Neuron (in vitro differentiated cells): ENCODE data around the gene ALAS1.

Experiments used
- H2AFZ ChIP-seq: one replicate; pipeline ENCODE4 v1.6.1; 2013; ENCODE audit warnings: low read depth, mild to moderate bottlenecking, inconsistent platforms, low read length, moderate library complexity
- H3K27me3 ChIP-seq: one replicate; pipeline ENCODE4 v1.6.1; 2013; ENCODE audit warnings: low read length; ENCODE audit not compliant: insufficient read depth
- H3K36me3 ChIP-seq: one replicate; pipeline ENCODE4 v1.6.1; 2013; ENCODE audit warnings: low read length; ENCODE audit not compliant: insufficient read depth
- H3K4me1 ChIP-seq: one replicate; pipeline ENCODE4 v1.6.1; 2013; ENCODE audit warnings: low read length; ENCODE audit not compliant: insufficient read depth
- H3K4me3 ChIP-seq: 2 replicates; pipeline ENCODE4 v1.5.1; 2013; ENCODE audit warnings: mild to moderate bottlenecking, low read length, moderate library complexity
- H3K9me3 ChIP-seq: one replicate; pipeline ENCODE4 v1.6.1; 2013; ENCODE audit warnings: low read length

The ALAS1 gene

DNA sequence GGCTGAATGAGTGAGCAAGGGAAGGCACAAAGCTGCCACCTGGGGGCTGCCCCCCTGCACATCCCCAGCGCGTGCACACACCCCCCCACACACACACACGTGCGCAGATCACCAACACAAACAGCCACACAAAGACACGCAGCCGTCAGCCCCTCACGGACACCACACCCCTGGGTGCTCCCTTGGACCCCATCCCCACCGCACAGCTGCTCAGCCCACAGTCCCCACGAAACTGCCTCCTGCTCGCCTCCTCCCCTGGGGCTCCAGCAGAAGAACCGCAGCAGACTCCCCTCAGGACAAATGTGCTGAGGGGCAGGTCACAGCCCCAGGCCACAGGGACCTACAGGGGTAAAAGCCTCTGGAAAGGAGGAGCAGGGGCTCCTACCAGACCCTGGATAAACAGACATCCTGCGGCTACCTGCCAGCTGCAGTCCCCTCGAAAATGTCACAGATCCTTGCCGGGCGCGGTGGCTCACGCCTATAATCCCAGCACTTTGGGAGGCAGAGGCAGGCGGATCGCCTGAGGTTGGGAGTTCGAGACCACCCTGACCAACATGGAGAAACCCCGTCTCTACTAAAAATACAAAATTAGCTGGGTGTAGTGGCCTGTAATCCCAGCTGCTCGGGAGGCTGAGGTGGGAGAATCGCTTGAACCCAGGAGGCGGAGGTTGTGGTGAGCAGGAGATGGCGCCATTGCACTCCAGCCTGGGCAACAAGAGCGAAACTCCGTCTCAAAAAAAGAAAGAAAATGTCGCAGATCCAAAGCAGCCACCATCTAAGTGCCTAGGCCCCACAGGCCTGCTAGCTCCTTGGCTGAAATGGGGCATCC lies 34.5 kb downstream of the ALAS1 start:
- no peak overlapping the region for H3K4me3 ChIP-seq
- peaks cover 10% of the 10 kb centered on the region for H3K4me1 ChIP-seq
- no peak overlapping the region for H2AFZ ChIP-seq
- H3K36me3 ChIP-seq: peaks cover 24% of the 10 kb centered on the region
- no peaks in the 10 kb centered on the region for H3K9me3 ChIP-seq
- no peaks in the 10 kb centered on the region for H3K27me3 ChIP-seq

DNA sequence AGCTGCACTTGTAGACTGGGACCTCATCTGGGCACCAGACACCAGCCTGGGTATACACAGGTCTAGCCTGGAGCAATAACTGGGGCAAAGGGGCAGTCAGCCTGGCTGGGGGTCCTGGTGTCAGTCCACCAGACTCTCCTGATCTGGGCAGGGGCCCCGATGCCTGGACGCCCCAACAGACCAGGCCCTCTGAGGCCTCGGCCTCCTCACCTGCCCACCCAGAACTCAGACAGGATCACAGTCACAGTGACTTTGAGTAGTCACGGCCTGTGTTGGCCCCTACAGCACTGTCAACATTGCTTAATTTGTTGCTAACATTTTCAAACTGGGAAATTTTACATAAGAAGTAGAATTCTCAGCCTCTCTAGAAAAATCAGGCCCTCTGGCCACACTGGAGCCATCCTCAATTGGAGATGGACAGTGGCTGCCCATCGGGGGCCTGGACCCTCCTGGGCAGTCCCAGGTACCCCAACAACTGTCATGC lies 35.2 kb downstream of the ALAS1 start:
- Histone ChIP-seq H3K4me3 (no peak overlapping the region), H2AFZ (no peak overlapping the region), H3K27me3 (no peaks in the 10 kb centered on the region), H3K4me1 (peaks cover 17% of the 10 kb centered on the region), H3K9me3 (no peaks in the 10 kb centered on the region), H3K36me3 (peaks cover 24% of the 10 kb centered on the region)

DNA sequence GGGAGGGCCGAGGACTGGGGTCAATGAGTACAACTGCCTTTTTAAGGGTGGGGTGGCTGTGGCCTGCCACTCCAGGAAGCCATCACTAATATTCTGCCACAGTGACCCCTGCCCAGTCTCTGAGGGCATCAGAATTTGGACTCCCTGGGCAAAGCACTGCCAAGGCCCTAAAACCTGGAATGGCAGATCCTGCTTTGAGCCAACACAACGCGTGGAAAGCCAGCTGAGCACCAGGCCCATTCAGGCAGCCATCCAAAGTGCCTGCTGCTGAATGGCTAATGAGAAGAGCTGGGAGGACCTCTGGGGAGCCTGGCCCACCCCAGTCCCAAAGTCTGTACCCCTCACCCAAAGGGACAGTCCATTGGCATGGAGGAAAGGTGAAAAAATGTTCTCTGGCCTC lies 36.0 kb downstream of the ALAS1 start:
- Histone ChIP-seq H3K27me3 (no peaks in the 10 kb centered on the region), H3K9me3 (no peaks in the 10 kb centered on the region), H2AFZ (no peak overlapping the region), H3K4me3 (no peak overlapping the region), H3K36me3 (peaks cover 22% of the 10 kb centered on the region), H3K4me1 (peaks cover 21% of the 10 kb centered on the region)

DNA sequence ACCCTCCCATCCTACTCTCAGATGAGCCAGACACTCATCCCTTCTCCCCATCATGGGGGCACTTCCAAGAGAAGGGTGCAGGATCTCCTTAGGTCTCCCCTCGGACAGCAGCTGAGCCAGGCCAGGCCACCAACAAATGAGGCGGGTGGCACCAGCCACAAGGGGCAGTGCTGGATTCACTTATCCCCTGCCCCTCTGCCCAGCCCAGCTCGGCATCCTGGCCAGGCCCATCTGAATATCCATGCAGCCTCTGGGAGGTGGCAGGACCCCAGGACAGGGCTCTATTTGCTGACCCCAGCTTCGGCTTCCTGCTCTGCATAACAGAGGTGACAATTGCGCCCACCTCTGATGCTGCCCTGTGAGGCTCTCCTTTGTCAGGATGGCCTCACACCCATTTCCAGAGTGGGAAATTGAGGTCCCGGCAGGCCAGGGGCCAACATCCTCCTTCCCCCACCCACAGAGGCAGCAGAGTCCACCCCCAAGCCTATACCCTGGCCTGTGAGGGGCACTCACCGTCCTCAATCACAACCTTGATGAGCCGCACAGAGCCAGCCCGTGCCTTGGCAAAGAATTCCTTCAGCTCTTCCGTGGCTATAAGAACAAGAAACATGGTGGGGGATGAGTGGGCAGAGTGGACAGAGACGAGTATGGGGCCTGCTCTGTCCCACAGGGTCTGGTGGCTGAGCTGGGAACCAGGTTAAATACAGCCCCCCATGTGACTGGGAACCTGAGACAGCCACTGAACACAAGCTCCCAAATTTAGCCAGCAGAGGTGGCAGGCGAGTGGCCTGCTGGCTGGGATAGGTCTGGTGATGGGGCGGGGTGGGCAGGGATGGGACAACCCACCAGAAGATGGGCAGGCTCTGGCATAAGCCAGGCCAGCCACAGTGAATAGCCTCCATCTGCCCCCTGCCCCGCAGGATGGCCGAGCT lies 36.8 kb downstream of the ALAS1 start:
- H3K36me3 ChIP-seq: peaks cover 14% of the 10 kb centered on the region
- no peaks in the 10 kb centered on the region for H3K9me3 ChIP-seq
- no peak overlapping the region for H3K4me3 ChIP-seq

DNA sequence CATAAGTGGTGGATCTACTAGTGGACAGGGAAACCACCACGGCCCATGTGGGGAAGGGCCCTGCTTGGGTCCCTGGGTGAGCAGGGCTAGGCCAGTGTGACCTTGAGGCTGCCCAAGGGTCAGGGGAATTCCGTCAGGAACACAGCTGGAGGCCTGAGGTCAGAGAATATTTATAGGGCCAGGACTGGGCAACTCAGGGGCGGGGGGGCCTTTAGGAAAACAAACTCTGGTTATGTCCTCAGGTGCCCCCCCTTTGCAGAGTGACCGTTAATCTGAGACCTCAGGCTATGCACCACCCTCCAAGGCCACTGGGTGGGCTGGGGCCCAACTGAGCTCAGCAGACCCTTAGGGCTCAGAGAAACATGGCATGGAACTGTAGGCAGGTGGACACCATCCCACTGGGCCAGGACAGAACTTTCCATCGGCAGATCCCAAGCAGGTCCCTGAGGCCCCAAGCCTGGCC lies 38.5 kb downstream of the ALAS1 start:
- Histone ChIP-seq H3K4me1 (peaks cover 27% of the 10 kb centered on the region), H2AFZ (no peak overlapping the region), H3K4me3 (no peak overlapping the region), H3K36me3 (no peaks in the 10 kb centered on the region), H3K9me3 (no peaks in the 10 kb centered on the region), H3K27me3 (no peaks in the 10 kb centered on the region)

More for the DNA sequence above, 36.8 kb downstream of the ALAS1 start:
- no peak overlapping the region for H2AFZ ChIP-seq
- H3K4me1 ChIP-seq: peaks cover 22% of the 10 kb centered on the region
- no peaks in the 10 kb centered on the region for H3K27me3 ChIP-seq

DNA sequence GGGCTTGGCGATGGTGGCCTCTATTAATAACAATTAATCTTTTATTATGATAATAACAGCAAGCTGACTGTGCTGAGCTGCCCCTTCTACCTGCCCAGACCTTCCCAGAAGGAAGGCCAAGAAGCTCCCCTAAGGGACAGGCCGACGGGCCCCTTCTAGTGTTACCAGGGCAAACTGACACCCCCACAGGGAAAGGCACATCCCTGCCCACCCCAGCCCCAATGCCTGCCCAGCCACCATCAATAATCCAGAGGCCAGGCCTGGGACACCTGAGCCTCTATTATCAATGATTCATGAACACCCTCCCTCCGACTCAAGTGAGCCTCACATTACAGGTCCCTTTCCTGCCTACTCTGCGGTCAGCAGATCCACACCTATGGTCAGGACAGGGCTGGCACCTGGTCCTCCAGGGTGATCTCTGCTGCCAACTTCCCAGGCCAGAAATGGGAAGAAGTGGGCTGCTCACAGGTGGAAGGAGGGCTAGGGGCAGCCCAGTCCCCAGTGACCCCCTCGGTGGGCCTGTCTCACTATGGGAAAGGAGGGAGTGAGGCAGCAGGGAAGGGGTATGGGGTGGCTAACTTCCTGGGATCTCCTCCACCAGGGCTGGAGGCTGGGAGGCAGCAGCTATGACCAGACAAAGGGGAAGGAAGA lies 39.2 kb downstream of the ALAS1 start:
- H2AFZ ChIP-seq: no peak overlapping the region
- no peak overlapping the region for H3K4me3 ChIP-seq
- H3K9me3 ChIP-seq: no peaks in the 10 kb centered on the region
- H3K36me3 ChIP-seq: no peaks in the 10 kb centered on the region
- H3K4me1 ChIP-seq: peaks cover 27% of the 10 kb centered on the region
- H3K27me3 ChIP-seq: no peaks in the 10 kb centered on the region

DNA sequence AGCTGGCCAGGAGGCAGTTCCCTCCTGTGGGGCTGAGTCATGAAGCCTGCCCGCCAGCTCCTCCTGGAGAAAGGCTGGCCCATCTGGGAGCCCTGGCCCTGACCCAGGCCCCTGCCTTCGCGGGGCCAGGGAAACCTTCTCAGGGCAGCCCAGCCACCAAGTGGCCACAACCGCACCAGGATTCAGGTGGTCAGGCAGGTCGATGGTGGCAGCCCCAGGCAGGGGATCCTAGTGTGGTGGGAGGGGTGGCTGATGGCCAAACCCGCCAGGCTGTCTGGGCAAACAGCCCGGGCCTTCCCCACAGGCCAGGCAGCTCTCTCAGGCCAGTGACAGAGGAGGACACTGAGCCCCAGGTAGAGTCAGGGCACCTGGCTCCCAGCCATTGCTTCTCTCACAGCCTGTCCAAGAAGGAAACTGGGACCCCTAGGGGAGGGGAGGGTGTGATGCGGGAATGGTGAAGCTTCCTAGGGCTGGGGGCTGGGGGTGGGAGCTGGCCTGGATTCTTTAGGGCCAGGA lies 39.8 kb downstream of the ALAS1 start:
- Histone ChIP-seq H3K9me3 (no peaks in the 10 kb centered on the region), H3K4me3 (peak overlapping the region; percentile 81), H3K4me1 (peaks cover 27% of the 10 kb centered on the region), H3K36me3 (no peaks in the 10 kb centered on the region), H3K27me3 (no peaks in the 10 kb centered on the region), H2AFZ (no peak overlapping the region)

DNA sequence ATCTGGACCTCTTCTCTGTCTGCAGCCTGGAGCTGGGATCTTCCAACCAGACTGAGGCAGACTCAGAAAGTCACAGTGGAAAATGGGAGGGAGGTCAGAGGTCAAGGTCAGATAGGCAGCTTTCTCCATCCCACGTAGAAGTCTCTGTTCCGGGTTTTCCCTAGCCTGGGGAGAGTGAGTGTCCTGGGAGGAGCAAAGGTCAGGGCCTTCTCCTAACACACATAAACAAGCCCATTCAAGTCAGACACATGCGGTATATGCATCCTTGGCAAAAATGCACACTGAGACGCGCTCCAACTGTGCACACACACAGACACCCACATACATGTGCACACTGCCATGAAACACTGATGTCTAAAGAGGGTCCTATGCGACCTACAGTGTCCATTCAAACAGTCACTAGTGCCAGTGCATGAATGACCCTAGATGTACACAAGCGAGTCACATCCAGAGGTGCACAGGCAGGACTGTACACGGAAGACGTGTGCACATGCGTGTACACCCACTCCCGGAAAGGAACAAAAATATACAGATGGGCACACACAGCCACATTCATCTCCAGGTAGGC lies 40.3 kb downstream of the ALAS1 start:
- H3K27me3 ChIP-seq: no peaks in the 10 kb centered on the region
- H3K4me3 ChIP-seq: peak overlapping the region; percentile 81
- H3K9me3 ChIP-seq: no peaks in the 10 kb centered on the region
- H3K4me1 ChIP-seq: peaks cover 27% of the 10 kb centered on the region
- no peak overlapping the region for H2AFZ ChIP-seq
- H3K36me3 ChIP-seq: no peaks in the 10 kb centered on the region

DNA sequence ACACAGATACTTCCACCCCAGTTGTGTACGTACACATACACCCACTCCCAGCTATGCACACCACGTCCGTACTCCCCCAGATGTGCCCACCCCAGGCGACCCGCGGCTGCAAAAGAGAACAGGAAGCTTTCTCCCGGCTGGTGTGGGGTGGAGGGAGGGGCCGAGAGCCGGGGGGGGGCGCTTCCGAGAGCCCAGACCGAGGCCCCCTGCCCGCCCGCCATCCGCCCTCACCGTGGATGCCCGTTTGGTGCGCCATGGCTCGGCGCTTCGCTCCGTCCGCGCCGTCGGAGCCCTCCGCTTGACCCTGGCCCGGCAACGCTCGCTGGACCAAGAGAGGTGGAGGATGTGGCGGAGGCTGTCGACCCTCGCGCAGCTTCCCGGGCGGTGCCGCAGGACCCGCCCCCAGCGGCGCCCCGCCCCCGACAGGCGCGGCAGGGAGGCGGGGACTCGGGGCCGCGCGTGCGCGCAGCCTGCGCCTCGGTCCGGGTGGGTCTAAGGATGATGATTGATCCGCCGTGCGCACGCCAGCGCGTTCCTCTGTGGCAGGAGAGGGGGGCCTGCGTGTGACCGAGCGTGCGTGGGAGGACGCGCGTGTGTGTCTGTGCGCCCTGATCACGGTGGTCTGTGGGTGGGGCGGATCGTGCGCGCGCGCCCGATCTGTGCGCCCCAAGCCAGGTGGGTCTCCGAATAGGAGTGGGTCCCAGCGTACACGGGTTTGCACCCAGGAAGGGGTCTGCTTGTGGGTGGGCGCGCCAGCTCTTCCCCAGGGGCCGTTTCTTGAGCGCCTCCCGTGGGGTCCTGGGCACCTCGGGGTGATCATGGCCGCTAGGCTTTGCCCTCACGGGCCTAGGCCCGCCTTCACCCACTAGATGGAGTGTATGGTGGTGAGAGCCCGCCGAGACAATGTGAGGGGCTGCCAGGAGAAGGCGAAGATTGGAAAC lies 41.1 kb downstream of the ALAS1 start, which contains the start of gene TWF2:
Gene TWF2, minus strand, starts transcription at position 398 of the 941 bp plus-strand sequence. Its CDS starts 142 bp downstream, at position 256.
- H2AFZ ChIP-seq: peak within 1 kb of the TSS; percentile 79
- H3K27me3 ChIP-seq: no peaks in the 10 kb centered on the region
- no peaks in the 10 kb centered on the region for H3K36me3 ChIP-seq
- H3K4me3 ChIP-seq: peak within 1 kb of the TSS; percentile 81
- H3K9me3 ChIP-seq: peaks cover 2% of the 10 kb centered on the region
- peaks cover 27% of the 10 kb centered on the region for H3K4me1 ChIP-seq

DNA sequence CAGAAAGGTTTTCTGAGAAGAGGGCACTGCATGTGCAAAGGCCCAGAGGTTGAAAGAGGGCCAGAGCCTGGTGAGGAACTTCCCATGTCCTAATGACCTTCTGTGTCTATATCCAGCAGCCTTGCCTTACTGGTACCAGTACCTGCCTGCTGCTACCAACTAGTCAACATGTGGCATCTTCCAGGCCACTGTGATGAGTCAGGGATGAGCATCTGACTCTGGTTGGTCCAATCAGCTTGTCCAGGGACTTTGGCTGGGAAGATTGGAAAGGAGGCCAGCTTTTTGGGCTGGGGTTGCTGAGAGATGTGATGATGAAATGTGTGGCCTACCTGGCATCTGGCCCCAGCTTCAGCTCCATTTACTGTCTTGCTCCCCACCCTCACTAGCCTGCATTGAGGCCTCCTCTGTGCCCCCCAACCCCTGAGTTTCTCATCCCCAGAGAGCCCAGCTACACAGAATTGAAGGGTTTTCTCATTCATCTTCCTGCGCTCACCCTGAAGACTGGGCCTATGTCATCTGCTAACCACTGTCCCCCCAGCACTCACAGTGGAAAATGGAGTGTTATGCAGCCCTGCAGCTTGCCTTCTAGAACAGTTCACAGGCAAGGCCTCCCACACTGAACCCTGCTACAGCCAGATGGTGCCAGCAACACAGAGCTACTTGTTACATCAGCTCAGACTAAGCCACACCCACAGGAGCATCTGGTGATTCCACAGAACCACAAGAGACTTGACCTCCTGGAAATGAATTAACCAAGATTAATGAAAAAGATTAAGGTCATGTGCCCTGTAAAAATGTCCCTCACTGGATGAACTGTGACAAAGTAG lies 42.3 kb downstream of the ALAS1 start:
- H3K36me3 ChIP-seq: no peaks in the 10 kb centered on the region
- peak overlapping the region; percentile 81 for H3K4me3 ChIP-seq
- H2AFZ ChIP-seq: no peak overlapping the region
- H3K27me3 ChIP-seq: no peaks in the 10 kb centered on the region
- H3K9me3 ChIP-seq: peaks cover 5% of the 10 kb centered on the region
- peaks cover 27% of the 10 kb centered on the region for H3K4me1 ChIP-seq

DNA sequence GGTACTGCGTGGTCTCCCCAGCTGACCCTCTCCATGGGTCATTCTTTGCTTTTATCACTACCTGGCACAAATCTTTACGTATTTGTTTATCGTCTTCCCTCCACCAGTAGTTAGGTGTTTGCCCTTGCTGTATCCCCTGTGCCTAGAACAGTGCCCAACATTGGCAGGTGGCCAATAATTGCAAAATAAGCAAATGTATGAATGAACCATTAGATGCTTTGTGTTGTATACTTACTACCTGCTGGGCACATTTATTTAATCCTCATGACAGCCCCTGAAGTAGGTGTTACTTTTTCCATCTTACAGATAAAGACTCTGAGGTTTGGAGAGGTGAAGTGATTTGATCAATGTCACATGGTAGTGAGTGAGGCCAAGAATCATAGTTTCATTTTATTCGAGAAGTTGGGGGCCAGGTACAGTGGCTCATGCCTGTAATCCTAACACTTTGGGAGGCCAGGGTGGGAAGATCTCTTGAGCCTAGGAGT lies 43.0 kb downstream of the ALAS1 start:
- H3K4me1 ChIP-seq: peaks cover 27% of the 10 kb centered on the region
- no peaks in the 10 kb centered on the region for H3K27me3 ChIP-seq
- no peaks in the 10 kb centered on the region for H3K36me3 ChIP-seq
- peaks cover 6% of the 10 kb centered on the region for H3K9me3 ChIP-seq
- H3K4me3 ChIP-seq: no peak overlapping the region
- H2AFZ ChIP-seq: no peak overlapping the region
